ENCODE results near the gene ZFPM1.

The ZFPM1 gene

GRCh38 chr16:88491001-88491559, 38.0 kb downstream of the ZFPM1 start:
- TF ChIP-seq CTCF (conservative IDR thresholded peaks at IDR 0.05; ENCODE audit: low read length) = no peak

GRCh38 chr16:88491560-88492310, 38.7 kb downstream of the ZFPM1 start:
- DNase-seq (ENCODE audit: low read depth) = no peak
- no peak overlapping the region for H3K4me3 ChIP-seq (ENCODE audit: low read length)
- TF ChIP-seq CTCF (conservative IDR thresholded peaks at IDR 0.05; ENCODE audit: low read length) = no peak

More at GRCh38 chr16:88491001-88491559, 38.0 kb downstream of the ZFPM1 start:
- H3K4me3 ChIP-seq (ENCODE audit: low read length) = no peak overlapping the region
- DNase-seq (ENCODE audit: low read depth) = no peak

- no peak for DNase-seq (ENCODE audit: low read depth)
- no peak for TF ChIP-seq CTCF (conservative IDR thresholded peaks at IDR 0.05; ENCODE audit: low read length)
- H3K4me3 ChIP-seq (ENCODE audit: low read length) = no peak overlapping the region
Measured at GRCh38 chr16:88493879-88494278, 40.8 kb downstream of the ZFPM1 start.

- no peak for TF ChIP-seq CTCF (conservative IDR thresholded peaks at IDR 0.05; ENCODE audit: low read length)
- DNase-seq (ENCODE audit: low read depth) = no peak
- no peak overlapping the region for H3K4me3 ChIP-seq (ENCODE audit: low read length)
Measured at GRCh38 chr16:88494335-88495154, 41.5 kb downstream of the ZFPM1 start.

GRCh38 chr16:88495268-88495772, 42.2 kb downstream of the ZFPM1 start:
- TF ChIP-seq CTCF (conservative IDR thresholded peaks at IDR 0.05; ENCODE audit: low read length) = no peak
- no peak overlapping the region for H3K4me3 ChIP-seq (ENCODE audit: low read length)
- no peak for DNase-seq (ENCODE audit: low read depth)

- no peak for DNase-seq (ENCODE audit: low read depth)
- H3K4me3 ChIP-seq (ENCODE audit: low read length) = no peak overlapping the region
- no peak for TF ChIP-seq CTCF (conservative IDR thresholded peaks at IDR 0.05; ENCODE audit: low read length)
Measured at GRCh38 chr16:88497561-88498462, 44.7 kb downstream of the ZFPM1 start.
